ENCODE results near the gene KRTAP5-9. TPM values are rescaled to one million over a fixed set of nuclear protein-coding genes. Genes with fewer than 3 reads are reported as not detected.

Gene KRTAP5-9
- total and polyA plus RNA-seq, 9 of the 15 experiments (the other 6 are each of a cell fraction or from before 2014, with no cell fraction given), result not detected

GRCh38 chr11:71556018-71556417 is 7.8 kb downstream of the KRTAP5-9 start (continued):
- TF ChIP-seq ZNF518B (CRISPR knock-in tag; IDR thresholded peaks at IDR 0.05) (no peak), HDAC1 (IDR thresholded peaks at IDR 0.05) (no peak), SRSF1 (IDR thresholded peaks at IDR 0.05; ENCODE audit: low read depth, low read length) (no peak), PRPF4 (IDR thresholded peaks at IDR 0.05; ENCODE audit: insufficient read depth, low read depth, low read length, poor library complexity, severe bottlenecking) (no peak), KAT2B (IDR thresholded peaks at IDR 0.05; ENCODE audit: low read depth, low read length) (no peak)

- Histone ChIP-seq H3K27ac (ENCODE audit: extremely low read depth, low read depth, low read length) (no peak overlapping the region), H3K79me2 (ENCODE audit: control insufficient read depth, insufficient read depth, low read length) (no peaks in the 10 kb centered on the region), H3K36me3 (ENCODE audit: control insufficient read depth, insufficient read depth, low read length) (no peaks in the 10 kb centered on the region), H3K9me3 (replicated peaks; ENCODE audit: control insufficient read depth, insufficient read depth, low read depth, low read length) (no peaks in the 10 kb centered on the region), H3K9ac (ENCODE audit: insufficient read depth in 1 of 2, low read depth in 2 of 2, low read length in 2 of 2) (no peak overlapping the region), H3K4me3 (no peak overlapping the region), H3K4me2 (ENCODE audit: insufficient read depth, low read length) (no peak overlapping the region), H3K9me1 (ENCODE audit: control insufficient read depth, insufficient read depth, low read length) (no peaks in the 10 kb centered on the region), H4K20me1 (replicated peaks; ENCODE audit: control insufficient read depth, insufficient read depth, low read length) (no peaks in the 10 kb centered on the region), H3K4me1 (replicated peaks in 1 of 2; ENCODE audit: control insufficient read depth in 2 of 2, insufficient read depth in 2 of 2, low read length in 2 of 2) (peaks cover 0 to 3% of the 10 kb centered on the region in 2 experiments; a peak in 1 of 5 replicates), H3K27me3 (ENCODE audit: control insufficient read depth in 2 of 2, insufficient read depth in 2 of 2, low read length in 2 of 2) (peaks cover 3 to 23% of the 10 kb centered on the region in 2 experiments; a peak in 4 of 5 replicates), H2AFZ (ENCODE audit: low read depth, low read length) (no peak overlapping the region)
- no peak for ATAC-seq
- FAIRE-seq, result no peak
- TF ChIP-seq SMAD2 (IDR thresholded peaks at IDR 0.05; ENCODE audit: low read depth, low read length), result no peak
- no peak for TF ChIP-seq BACH1 (tag; IDR thresholded peaks at IDR 0.05)
- TF ChIP-seq ELF1 (tag; IDR thresholded peaks at IDR 0.05), result no peak
- TF ChIP-seq CEBPZ (IDR thresholded peaks at IDR 0.05; ENCODE audit: borderline replicate concordance, low read depth, low read length), result no peak
- no peak for TF ChIP-seq ZKSCAN8 (CRISPR knock-in tag; IDR thresholded peaks at IDR 0.05)
- TF ChIP-seq PBX2 (CRISPR knock-in tag; IDR thresholded peaks at IDR 0.05; ENCODE audit: low read depth), result no peak
- TF ChIP-seq PBX2 (tag; conservative IDR thresholded peaks at IDR 0.05; ENCODE audit: low read depth), result no peak
- POLR2A ChIA-PET, result no interaction called here
- intact Hi-C loops (cut with micrococcal nuclease) (no loop called here), in situ Hi-C loops (cut with MboI) (no loop called here)
- no TSS peak for BruUV-seq (replicated peaks)
- CTCF ChIA-PET (ENCODE audit: low intra/inter-chr PET ratio), result no interaction called here
- no peak for DNase-seq (ENCODE audit: extremely low read depth in 1 of 4, low spot score in 3 of 4)
These were observed 9.0 kb downstream of the KRTAP5-9 start for GRCh38 chr11:71557257-71557656.
